AG04450 (cell line): ENCODE results near the gene KCNIP3. TPM values are rescaled to one million over a fixed set of nuclear protein-coding genes. Genes with fewer than 3 reads are reported as not detected.

ENCODE experiments used
- CTCF ChIA-PET: fragments of 300-600, 350-600 bp; formaldehyde crosslinking; extraction: SDS; loops from one replicate; lab custom pipeline; 2022; ENCODE audit warnings: antibody characterized with exemption, inconsistent platforms; lab: Charles Lee
- POLR2A ChIA-PET: fragments of 350-600 bp; formaldehyde crosslinking; extraction: SDS; loops from one replicate; lab custom pipeline; 2021; ENCODE audit warnings: antibody characterized with exemption, inconsistent platforms; lab: Yijun Ruan, JAX
- DNase-seq: peaks from one replicate; pipeline ENCODE4 v3.0.0-alpha.2; 2011; ENCODE audit warnings: low read depth, low spot score
- H3K27ac ChIP-seq: one replicate; pipeline ENCODE4 v1.5.1; 2012; ENCODE audit warnings: low read depth, low read length, control low read depth
- H3K27me3 ChIP-seq: one replicate; pipeline ENCODE4 v1.6.0; 2012; ENCODE audit warnings: low read length; ENCODE audit not compliant: control insufficient read depth, insufficient read depth
- H3K4me3 ChIP-seq: 2 replicates; pipeline ENCODE4 v1.5.1; 2011; ENCODE audit warnings: mild to moderate bottlenecking, low read depth, low read length, control low read depth
- H3K9me3 ChIP-seq: 2 replicates; pipeline ENCODE4 v1.5.1; 2012; ENCODE audit warnings: low read length; ENCODE audit not compliant: control insufficient read depth, insufficient read depth
- polyA plus RNA-seq: library from polyadenylated mRNA; depleted of rRNA; stranded (reverse); fragments of >200 nt; gene quantifications from 2 replicates; pipeline ENCODE4 v1.2.3, GENCODE V29; 2011
- TF ChIP-seq, protein P1 (sequence below): IDR thresholded peaks from 2 replicates; pipeline ENCODE4 v1.5.1; 2011; ENCODE audit warnings: low read depth, low read length, control low read depth, inconsistent platforms

The KCNIP3 gene
- polyA plus RNA-seq, 1 experiment: 0.12 TPM

DNA sequence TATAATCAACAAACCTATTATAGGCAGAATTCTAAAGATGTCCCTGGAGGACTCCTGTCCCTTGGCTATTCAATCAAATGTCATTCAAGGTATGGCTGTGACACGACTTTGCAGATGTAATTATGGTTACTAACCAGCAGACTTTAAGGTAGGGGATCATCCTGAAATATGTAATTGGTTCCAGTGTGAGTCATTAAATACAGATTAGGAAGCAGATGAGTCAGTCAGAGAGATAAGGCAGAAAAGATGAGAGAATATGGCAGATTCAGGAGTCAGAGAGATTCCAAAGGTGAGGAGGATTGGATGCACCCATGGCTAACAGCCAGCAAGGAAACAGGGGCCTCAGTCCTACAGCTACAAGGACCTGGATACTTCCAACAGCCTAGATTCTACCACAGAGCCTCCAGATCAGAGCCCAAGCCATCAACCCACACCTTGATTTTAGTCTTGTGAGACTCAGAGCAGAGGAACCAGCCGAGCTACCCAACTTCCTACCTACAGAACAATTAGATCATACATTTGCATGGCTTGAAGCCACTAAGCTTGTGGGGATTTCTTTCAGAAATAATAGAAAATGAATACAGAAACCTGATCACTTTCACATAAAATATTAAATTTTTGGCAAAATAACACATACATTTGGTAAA, 34.1 kb upstream of the KCNIP3 start:
- Histone ChIP-seq H3K27me3 (no peaks in the 10 kb centered on the region), H3K9me3 (no peaks in the 10 kb centered on the region; the same call in 1 of the 2 replicates), H3K4me3 (no peak overlapping the region), H3K27ac (no peak overlapping the region)
- ChIA-PET POLR2A (no interaction called here), CTCF (interaction anchor here (0.6 kb wide), 1 partner anchor 32 kb away, joined by 3 read pairs; no protein-coding TSS in a partner anchor)
- TF ChIP-seq, protein P1, sequence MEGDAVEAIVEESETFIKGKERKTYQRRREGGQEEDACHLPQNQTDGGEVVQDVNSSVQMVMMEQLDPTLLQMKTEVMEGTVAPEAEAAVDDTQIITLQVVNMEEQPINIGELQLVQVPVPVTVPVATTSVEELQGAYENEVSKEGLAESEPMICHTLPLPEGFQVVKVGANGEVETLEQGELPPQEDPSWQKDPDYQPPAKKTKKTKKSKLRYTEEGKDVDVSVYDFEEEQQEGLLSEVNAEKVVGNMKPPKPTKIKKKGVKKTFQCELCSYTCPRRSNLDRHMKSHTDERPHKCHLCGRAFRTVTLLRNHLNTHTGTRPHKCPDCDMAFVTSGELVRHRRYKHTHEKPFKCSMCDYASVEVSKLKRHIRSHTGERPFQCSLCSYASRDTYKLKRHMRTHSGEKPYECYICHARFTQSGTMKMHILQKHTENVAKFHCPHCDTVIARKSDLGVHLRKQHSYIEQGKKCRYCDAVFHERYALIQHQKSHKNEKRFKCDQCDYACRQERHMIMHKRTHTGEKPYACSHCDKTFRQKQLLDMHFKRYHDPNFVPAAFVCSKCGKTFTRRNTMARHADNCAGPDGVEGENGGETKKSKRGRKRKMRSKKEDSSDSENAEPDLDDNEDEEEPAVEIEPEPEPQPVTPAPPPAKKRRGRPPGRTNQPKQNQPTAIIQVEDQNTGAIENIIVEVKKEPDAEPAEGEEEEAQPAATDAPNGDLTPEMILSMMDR: no peak
- no peak for DNase-seq

DNA sequence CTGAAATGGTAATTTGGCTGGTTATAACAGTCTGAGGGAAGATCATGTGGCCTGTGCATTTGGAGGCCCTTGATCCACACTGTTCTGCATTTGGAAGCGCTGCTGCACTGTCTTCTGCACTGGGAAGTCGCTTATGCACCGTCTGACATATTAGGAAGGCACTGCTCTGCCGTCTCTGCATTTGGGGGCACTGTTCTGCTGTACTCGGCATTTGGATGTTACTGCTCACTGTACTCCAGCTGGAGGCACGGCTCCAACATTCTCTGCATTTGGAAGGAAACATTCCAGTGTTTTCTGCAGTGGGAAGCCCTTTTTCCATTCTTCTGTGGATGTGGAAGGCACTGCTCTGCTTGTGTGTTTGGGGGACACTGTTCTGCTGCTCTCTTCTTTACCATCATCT, 32.5 kb upstream of the KCNIP3 start:
- ChIA-PET POLR2A (no interaction called here), CTCF (no interaction called here)
- H3K9me3 ChIP-seq: no peaks in the 10 kb centered on the region; the same call in 1 of the 2 replicates
- H3K4me3 ChIP-seq: no peak overlapping the region
- TF ChIP-seq, protein P1: no peak
- no peak for DNase-seq
- no peaks in the 10 kb centered on the region for H3K27me3 ChIP-seq
- H3K27ac ChIP-seq: no peak overlapping the region

DNA sequence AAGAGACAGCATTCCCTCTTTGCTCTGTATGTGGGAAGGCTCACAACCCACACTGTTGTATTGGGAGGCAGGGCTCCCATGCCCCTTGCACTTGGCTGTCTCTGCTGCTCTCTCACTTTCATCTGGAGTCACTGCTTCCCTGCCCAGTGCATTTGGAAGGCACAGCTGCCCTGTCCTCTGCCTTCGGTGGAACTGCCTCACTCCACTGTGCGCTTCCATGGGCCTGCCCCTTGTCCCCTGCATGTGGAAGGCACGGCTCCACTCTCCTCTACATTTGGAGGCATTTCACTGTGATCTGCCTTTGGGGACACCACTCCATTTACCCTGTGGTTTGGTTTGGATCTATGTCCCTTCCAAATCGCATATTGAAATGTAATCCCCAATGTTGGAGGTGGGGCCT, 32.0 kb upstream of the KCNIP3 start:
- ChIA-PET CTCF (no interaction called here), POLR2A (no interaction called here)
- Histone ChIP-seq H3K27ac (no peak overlapping the region), H3K27me3 (no peaks in the 10 kb centered on the region), H3K9me3 (no peaks in the 10 kb centered on the region; the same call in 1 of the 2 replicates), H3K4me3 (no peak overlapping the region)
- DNase-seq: no peak
- TF ChIP-seq, protein P1: no peak

DNA sequence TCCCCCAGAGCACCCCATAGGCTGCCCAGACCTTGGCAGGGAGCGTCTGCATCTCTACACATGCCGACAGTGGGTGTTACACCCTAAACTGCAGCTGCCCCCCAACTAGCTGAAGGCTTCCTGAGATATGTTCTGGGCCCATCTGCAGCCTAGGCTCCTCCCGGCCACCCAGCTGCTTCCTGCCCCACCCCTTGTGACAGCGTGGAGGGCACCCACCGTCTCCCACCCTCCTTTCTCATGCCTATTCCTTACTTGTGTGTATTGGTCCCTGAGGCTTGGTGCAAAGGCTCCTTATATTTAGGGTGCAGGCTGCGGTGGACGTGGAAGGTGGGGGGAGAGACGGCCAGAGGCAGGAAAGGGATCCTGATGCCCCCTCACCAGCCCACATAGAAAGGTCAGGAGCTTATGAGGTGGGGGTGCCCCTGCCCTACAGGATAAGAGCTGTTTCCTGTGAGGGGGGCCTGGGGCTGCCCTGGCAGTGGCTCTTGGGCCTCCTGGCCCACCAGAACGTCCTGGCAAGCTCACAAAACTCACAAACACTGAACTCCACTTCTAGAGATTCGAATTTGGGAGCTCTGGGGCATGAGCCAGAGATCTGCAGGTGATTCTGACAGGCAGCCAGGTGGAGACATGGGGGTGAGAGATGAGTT, 30.2 kb upstream of the KCNIP3 start:
- TF ChIP-seq, protein P1: no peak
- Histone ChIP-seq H3K4me3 (no peak overlapping the region), H3K27ac (no peak overlapping the region), H3K9me3 (peaks cover 4% of the 10 kb centered on the region; the same call in 1 of the 2 replicates), H3K27me3 (no peaks in the 10 kb centered on the region)
- no peak for DNase-seq
- ChIA-PET CTCF (no interaction called here), POLR2A (no interaction called here)
